HEK293T (cell line): Measurements from ENCODE around the gene CHD6.

Source experiments
- CTCF ChIA-PET: fragments of 350-600 bp; formaldehyde crosslinking; extraction: SDS; loops from one replicate; lab custom pipeline; 2021; ENCODE audit warnings: antibody characterized with exemption, inconsistent platforms; lab: Yijun Ruan, JAX
- POLR2A ChIA-PET: fragments of 350-600 bp; formaldehyde crosslinking; extraction: SDS; loops from one replicate; lab custom pipeline; 2020; ENCODE audit warnings: antibody characterized with exemption, inconsistent platforms; lab: Yijun Ruan, JAX
- DNase-seq: peaks from one replicate; pipeline ENCODE4 v3.0.0; 2012; ENCODE audit warnings: mixed read lengths; ENCODE audit errors: extremely low spot score
- ARNT ChIP-seq: fragments of 450-650 bp; IDR thresholded peaks from 2 replicates; pipeline ENCODE4 v1.6.1; 2017; ENCODE audit warnings: mild to moderate bottlenecking
- BHLHE40 ChIP-seq: fragments of 450-650 bp; IDR thresholded peaks from 2 replicates; pipeline ENCODE4 v1.6.1; 2016; ENCODE audit warnings: mild to moderate bottlenecking, moderate library complexity, borderline replicate concordance
- CTBP1 ChIP-seq: fragments of 450-650 bp; IDR thresholded peaks from 2 replicates; pipeline ENCODE4 v1.6.1; 2016; ENCODE audit warnings: borderline replicate concordance
- ELF4 ChIP-seq: fragments of 450-650 bp; IDR thresholded peaks from 2 replicates; pipeline ENCODE4 v1.6.1; 2017; ENCODE audit warnings: antibody characterized with exemption
- FOXA1 ChIP-seq: fragments of 450-650 bp; IDR thresholded peaks from 2 replicates; pipeline ENCODE4 v1.6.1; 2016; ENCODE audit warnings: mild to moderate bottlenecking
- FOXK2 ChIP-seq: fragments of 450-650 bp; IDR thresholded peaks from 2 replicates; pipeline ENCODE4 v1.6.1; 2016; ENCODE audit warnings: mild to moderate bottlenecking
- FOXM1 ChIP-seq: fragments of 450-650 bp; IDR thresholded peaks from 2 replicates; pipeline ENCODE4 v1.6.1; 2017; ENCODE audit warnings: mild to moderate bottlenecking, borderline replicate concordance
- HDGF ChIP-seq: fragments of 450-650 bp; IDR thresholded peaks from 2 replicates; pipeline ENCODE4 v1.6.1; 2017; ENCODE audit warnings: antibody characterized with exemption, borderline replicate concordance
- L3MBTL2 ChIP-seq: fragments of 450-650 bp; conservative IDR thresholded peaks from 2 replicates; pipeline ENCODE4 v1.6.1; 2016; ENCODE audit warnings: mild to moderate bottlenecking
- LEF1 ChIP-seq: fragments of 450-650 bp; IDR thresholded peaks from 2 replicates; pipeline ENCODE4 v1.6.1; 2017; ENCODE audit warnings: mild to moderate bottlenecking, borderline replicate concordance
- NFRKB ChIP-seq: fragments of 450-650 bp; IDR thresholded peaks from 2 replicates; pipeline ENCODE4 v1.6.1; 2016; ENCODE audit warnings: mild to moderate bottlenecking, moderate library complexity
- PKNOX1 ChIP-seq: fragments of 450-650 bp; IDR thresholded peaks from 2 replicates; pipeline ENCODE4 v1.6.1; 2016
- SP1 ChIP-seq: fragments of 450-650 bp; IDR thresholded peaks from 2 replicates; pipeline ENCODE4 v1.6.1; 2017
- SUZ12 ChIP-seq: fragments of 450-650 bp; IDR thresholded peaks from 2 replicates; pipeline ENCODE4 v1.6.1; 2016; ENCODE audit warnings: mild to moderate bottlenecking
- TARDBP ChIP-seq: fragments of 450-650 bp; IDR thresholded peaks from 2 replicates; pipeline ENCODE4 v1.6.1; 2016
- ZNF384 ChIP-seq: fragments of 450-650 bp; IDR thresholded peaks from 2 replicates; pipeline ENCODE4 v1.6.1; 2016

CHD6 gene

GRCh38 chr20:41506192-41506915, 111.8 kb downstream of the CHD6 start:
- DNase-seq = no peak
- TF ChIP-seq ZNF384 (no peak), ELF4 (no peak), BHLHE40 (no peak), LEF1 (no peak), NFRKB (no peak), FOXK2 (no peak), ARNT (no peak), FOXM1 (no peak), SUZ12 (no peak), PKNOX1 (no peak), TARDBP (no peak), L3MBTL2 (no peak), FOXA1 (no peak), CTBP1 (no peak), HDGF (no peak), SP1 (no peak)
- CTCF ChIA-PET = no interaction called here
- POLR2A ChIA-PET = no interaction called here

GRCh38 chr20:41505184-41505583, 113.0 kb downstream of the CHD6 start:
- no peak for DNase-seq
- no peak for TF ChIP-seq FOXM1
- CTCF ChIA-PET = no interaction called here
- POLR2A ChIA-PET = interaction anchor here (0.7 kb wide), 1 partner anchor 142 kb away, joined by 3 read pairs; no protein-coding TSS in a partner anchor

- TF ChIP-seq PKNOX1 (no peak), ZNF384 (no peak), FOXK2 (no peak), BHLHE40 (no peak)
- POLR2A ChIA-PET = no interaction called here
- CTCF ChIA-PET = no interaction called here
- no peak for DNase-seq
Observed at GRCh38 chr20:41501376-41501775, 116.8 kb downstream of the CHD6 start.

- no peak for DNase-seq
- ChIA-PET POLR2A (no interaction called here), CTCF (interaction anchor here (0.5 kb wide), 1 partner anchor 37 kb away, joined by 3 read pairs; no protein-coding TSS in a partner anchor)
- TF ChIP-seq FOXK2 (no peak), NFRKB (no peak), BHLHE40 (no peak)
Observed at GRCh38 chr20:41499961-41500725, 118.0 kb downstream of the CHD6 start.

GRCh38 chr20:41499064-41499463, 119.1 kb downstream of the CHD6 start:
- POLR2A ChIA-PET = no interaction called here
- DNase-seq = no peak
- CTCF ChIA-PET = no interaction called here
- no peak for TF ChIP-seq FOXA1
- no peak for TF ChIP-seq FOXM1
- no peak for TF ChIP-seq HDGF
- TF ChIP-seq CTBP1 = no peak
- no peak for TF ChIP-seq ZNF384
- TF ChIP-seq ARNT = no peak
- no peak for TF ChIP-seq NFRKB
- no peak for TF ChIP-seq SUZ12
- no peak for TF ChIP-seq ELF4
- no peak for TF ChIP-seq BHLHE40
- no peak for TF ChIP-seq PKNOX1
- TF ChIP-seq LEF1 = no peak

GRCh38 chr20:41497186-41497895, 120.8 kb downstream of the CHD6 start:
- CTCF ChIA-PET = no interaction called here
- no peak for DNase-seq
- POLR2A ChIA-PET = no interaction called here

More at GRCh38 chr20:41497186-41497895, 120.8 kb downstream of the CHD6 start:
- no peak for TF ChIP-seq PKNOX1
- TF ChIP-seq FOXM1 = no peak
- no peak for TF ChIP-seq ARNT
